GM12878 (cell line): ENCODE data around the gene TEX22. TPM values are rescaled to one million over a fixed set of nuclear protein-coding genes. Genes with fewer than 3 reads are reported as not detected.

ENCODE experiments used
- ATAC-seq: fragments of 200-7000 bp; cut with Tn5 transposase; 3 replicates; pipeline ENCODE4 v1.9.1; 2020; ENCODE audit warnings: mild to moderate bottlenecking, moderate library complexity
- BruUV-seq: library from RNA; stranded (reverse); fragments of 400-500 nt; replicated peaks from 2 replicates; lab custom pipeline; 2021; lab: Mats Ljungman, UMichigan
- CTCF ChIA-PET: fragments of 300-600 bp; sonication (Branson Sonifier 250); formaldehyde crosslinking; extraction: SDS; loops from one replicate; lab custom pipeline; 2021; ENCODE audit warnings: inconsistent platforms; lab: Yijun Ruan, JAX
- POLR2A ChIA-PET: fragments of 350-600 bp; formaldehyde crosslinking; extraction: SDS; loops from one replicate; lab custom pipeline; 2021; ENCODE audit warnings: inconsistent platforms; lab: Charles Lee
- RAD21 ChIA-PET: fragments of 300-600 bp; sonication (Branson Sonifier 250); formaldehyde crosslinking; loops from one replicate; lab custom pipeline; 2023; ENCODE audit warnings: antibody characterized with exemption; ENCODE audit not compliant: unreplicated experiment; lab: Charles Lee
- SMC1A ChIA-PET: fragments of 300-600 bp; sonication (Branson Sonifier 250); formaldehyde crosslinking; loops from one replicate; lab custom pipeline; 2023; ENCODE audit not compliant: unreplicated experiment, uncharacterized antibody; lab: Charles Lee
- DNase-seq: peaks from one replicate; pipeline ENCODE4 v3.0.0-alpha.2; 2011; ENCODE audit warnings: low read depth, low spot score
- FAIRE-seq: peaks from 3 replicates; lab custom pipeline; 2011; peaks lifted over from hg19 to GRCh38; lab: Jason Lieb, UNC
- H2AFZ ChIP-seq: 2 replicates; pipeline ENCODE4 v1.6.0; 2011; ENCODE audit warnings: low read depth, low read length, control low read depth; ENCODE audit not compliant: control insufficient read depth
- H3K27ac ChIP-seq: 2 replicates; pipeline ENCODE4 v1.5.1; 2011; ENCODE audit warnings: control low read depth; ENCODE audit not compliant: control insufficient read depth, insufficient read depth
- H3K27me3 ChIP-seq, 2 experiments: replicated peaks in 1 of 2; 2 replicates each; pipeline versions ENCODE4 v1.6.0 to v1.6.1; 2011; ENCODE audit warnings: low read length in 1 of 2; ENCODE audit not compliant: control insufficient read depth in 2 of 2, insufficient read depth in 2 of 2
- H3K36me3 ChIP-seq, 2 experiments: 2 replicates each; pipeline ENCODE4 v1.5.1; 2011; ENCODE audit warnings: low read length in 1 of 2; ENCODE audit not compliant: control insufficient read depth in 2 of 2, insufficient read depth in 2 of 2
- H3K4me1 ChIP-seq: 2 replicates; pipeline ENCODE4 v1.6.1; 2011; ENCODE audit warnings: mild to moderate bottlenecking, low read length, moderate library complexity, mixed read lengths; ENCODE audit not compliant: control insufficient read depth, insufficient read depth
- H3K4me2 ChIP-seq: 2 replicates; pipeline ENCODE4 v1.6.0; 2011; ENCODE audit warnings: control low read depth; ENCODE audit not compliant: control insufficient read depth, insufficient read depth
- H3K4me3 ChIP-seq: fragments of 200-600 bp; sonication (generic); 2 replicates; pipeline ENCODE4 v1.5.1; 2016
- H3K79me2 ChIP-seq: 2 replicates; pipeline ENCODE4 v1.6.0; 2011; ENCODE audit warnings: low read length; ENCODE audit not compliant: control insufficient read depth, insufficient read depth
- H3K9ac ChIP-seq: 2 replicates; pipeline ENCODE4 v1.8.0; 2011; ENCODE audit warnings: low read length, control low read depth, mixed read lengths; ENCODE audit not compliant: control insufficient read depth, insufficient read depth
- H3K9me3 ChIP-seq: replicated peaks from 3 replicates; pipeline ENCODE4 v1.5.1; 2011; ENCODE audit warnings: mild to moderate bottlenecking, low read length; ENCODE audit not compliant: control insufficient read depth, insufficient read depth
- H4K20me1 ChIP-seq: 2 replicates; pipeline ENCODE4 v1.6.0; 2011; ENCODE audit not compliant: control insufficient read depth, insufficient read depth
- CBX5 ChIP-seq: sonication (generic); IDR thresholded peaks from 2 replicates; pipeline ENCODE4 v1.6.1; 2016; ENCODE audit warnings: low read depth, moderate library complexity, mild to moderate bottlenecking, inconsistent platforms
- JUNB ChIP-seq: IDR thresholded peaks from 2 replicates; pipeline ENCODE4 v1.6.1; 2016; ENCODE audit warnings: antibody characterized with exemption, mild to moderate bottlenecking
- RFX5 ChIP-seq: IDR thresholded peaks from 2 replicates; pipeline ENCODE4 v1.6.1; 2011; ENCODE audit warnings: low read depth, low read length, improper control_type of control experiment
- TAF1 ChIP-seq: IDR thresholded peaks from 2 replicates; pipeline ENCODE4 v1.6.1; 2011; ENCODE audit warnings: mild to moderate bottlenecking, low read depth, low read length, borderline replicate concordance
- WGBS: methylation state at CpG from one replicate; pipeline ENCODE4 v1.1.6; 2016; ENCODE audit warnings: low lambda C conversion rate; ENCODE audit not compliant: insufficient replicate concordance, insufficient coverage; ENCODE audit errors: missing lambda C conversion rate; 5-methylcytosine and 5-hydroxymethylcytosine counted together
- in situ Hi-C: fragments of 300-500 bp; cut with MboI; formaldehyde crosslinking; loops from 9 replicates; pipeline ENCODE4 v1.14.3; 2018; ENCODE audit warnings: mixed read lengths
- intact Hi-C: fragments of 100-400 bp; cut with micrococcal nuclease; formaldehyde crosslinking; loops from one replicate; pipeline ENCODE4 v1.14.2; 2022; ENCODE audit not compliant: unreplicated experiment
- polyA plus RNA-seq, 11 experiments: library from polyadenylated mRNA; depleted of rRNA in 4 of 11; unstranded in 6 of 11; stranded (reverse) in 5 of 11; fragments of >200 nt; fragmentation: Nextera tagmentation in 4 of 11; fragmentation: Illumina TruSeq in 1 of 11; extraction: Ambion mirVana in 4 of 11; extraction: Trizol in 1 of 11; gene quantifications; 1 replicate in 1 of 11; 2 replicates in 10 of 11; pipeline versions ENCODE4 v1.2.1 to v1.2.3, GENCODE V29; 2011 to 2016; ENCODE audit warnings: inconsistent platforms in 2 of 11, missing spikeins in 2 of 11, low read depth in 1 of 11
- total RNA-seq, 4 experiments: library from RNA; depleted of rRNA in 3 of 4; stranded (reverse); fragments of >200 nt in 3 of 4; fragmentation: Illumina TruSeq in 1 of 4; extraction: Trizol in 1 of 4; gene quantifications; 2 replicates each; pipeline versions ENCODE4 v1.2.1 to v1.2.3, GENCODE V29; 2013 to 2021
- TF ChIP-seq, protein P1 (sequence below): fragments of 450-650 bp; conservative IDR thresholded peaks from 2 replicates; pipeline ENCODE4 v1.6.1; 2017; ENCODE audit warnings: mild to moderate bottlenecking, moderate library complexity
- TF ChIP-seq, protein P2 (sequence below): IDR thresholded peaks from 2 replicates; pipeline ENCODE4 v1.6.1; 2011; ENCODE audit warnings: mild to moderate bottlenecking, low read depth, low read length, moderate library complexity; ENCODE audit not compliant: insufficient replicate concordance

The TEX22 gene
- total and polyA plus RNA-seq, 10 of the 15 experiments (the other 5 are each of a cell fraction or from before 2014, with no cell fraction given): 0.02 to 4.0 (median 0.63) TPM; not detected in 1

DNA sequence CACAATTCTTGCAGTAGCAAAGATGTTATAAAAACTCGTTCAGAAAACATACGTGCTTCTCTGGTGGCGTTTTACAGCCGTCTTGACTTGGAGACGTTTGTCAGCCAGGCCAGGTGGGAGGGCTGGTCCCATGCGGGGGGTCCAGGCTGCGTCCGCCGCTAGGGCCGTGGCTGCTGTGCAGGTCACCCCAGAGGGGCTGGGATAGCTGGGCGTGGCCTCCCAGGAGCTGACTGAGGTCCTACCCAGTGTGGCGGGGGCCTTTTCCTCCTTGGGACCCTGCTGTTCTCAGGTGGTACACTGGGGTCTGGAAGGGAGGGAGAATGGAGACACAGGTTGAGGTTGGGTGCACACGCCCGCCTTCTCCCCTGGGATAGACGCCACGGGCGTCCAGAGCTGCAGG lies 46.5 kb downstream of the TEX22 start:
- 86% methylated on average over 17 of the region's 17 CpGs for WGBS
- ATAC-seq (no peak), FAIRE-seq (no peak), DNase-seq (no peak)
- CTCF ChIA-PET: interaction anchor here (1.0 kb wide), 1 partner anchor 45 kb away, joined by 3 read pairs; no protein-coding TSS in a partner anchor
- Histone ChIP-seq H3K27ac (no peak overlapping the region), H2AFZ (no peak overlapping the region), H4K20me1 (no peaks in the 10 kb centered on the region), H3K9ac (no peak overlapping the region), H3K27me3 (no peaks in the 10 kb centered on the region), H3K79me2 (no peaks in the 10 kb centered on the region), H3K4me3 (no peak overlapping the region), H3K9me3 (no peaks in the 10 kb centered on the region), H3K4me1 (no peaks in the 10 kb centered on the region), H3K4me2 (no peak overlapping the region), H3K36me3 (peaks cover 0 to 14% of the 10 kb centered on the region in 2 experiments; a peak in 3 of 4 replicates)
- intact Hi-C loops: no loop called here
- TF ChIP-seq TAF1 (no peak), CBX5 (no peak), JUNB (no peak), RFX5 (no peak)
- TF ChIP-seq, protein P1, sequence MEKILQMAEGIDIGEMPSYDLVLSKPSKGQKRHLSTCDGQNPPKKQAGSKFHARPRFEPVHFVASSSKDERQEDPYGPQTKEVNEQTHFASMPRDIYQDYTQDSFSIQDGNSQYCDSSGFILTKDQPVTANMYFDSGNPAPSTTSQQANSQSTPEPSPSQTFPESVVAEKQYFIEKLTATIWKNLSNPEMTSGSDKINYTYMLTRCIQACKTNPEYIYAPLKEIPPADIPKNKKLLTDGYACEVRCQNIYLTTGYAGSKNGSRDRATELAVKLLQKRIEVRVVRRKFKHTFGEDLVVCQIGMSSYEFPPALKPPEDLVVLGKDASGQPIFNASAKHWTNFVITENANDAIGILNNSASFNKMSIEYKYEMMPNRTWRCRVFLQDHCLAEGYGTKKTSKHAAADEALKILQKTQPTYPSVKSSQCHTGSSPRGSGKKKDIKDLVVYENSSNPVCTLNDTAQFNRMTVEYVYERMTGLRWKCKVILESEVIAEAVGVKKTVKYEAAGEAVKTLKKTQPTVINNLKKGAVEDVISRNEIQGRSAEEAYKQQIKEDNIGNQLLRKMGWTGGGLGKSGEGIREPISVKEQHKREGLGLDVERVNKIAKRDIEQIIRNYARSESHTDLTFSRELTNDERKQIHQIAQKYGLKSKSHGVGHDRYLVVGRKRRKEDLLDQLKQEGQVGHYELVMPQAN: no peak
- TF ChIP-seq, protein P2, sequence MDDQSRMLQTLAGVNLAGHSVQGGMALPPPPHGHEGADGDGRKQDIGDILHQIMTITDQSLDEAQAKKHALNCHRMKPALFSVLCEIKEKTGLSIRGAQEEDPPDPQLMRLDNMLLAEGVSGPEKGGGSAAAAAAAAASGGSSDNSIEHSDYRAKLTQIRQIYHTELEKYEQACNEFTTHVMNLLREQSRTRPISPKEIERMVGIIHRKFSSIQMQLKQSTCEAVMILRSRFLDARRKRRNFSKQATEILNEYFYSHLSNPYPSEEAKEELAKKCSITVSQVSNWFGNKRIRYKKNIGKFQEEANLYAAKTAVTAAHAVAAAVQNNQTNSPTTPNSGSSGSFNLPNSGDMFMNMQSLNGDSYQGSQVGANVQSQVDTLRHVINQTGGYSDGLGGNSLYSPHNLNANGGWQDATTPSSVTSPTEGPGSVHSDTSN: no peak
- in situ Hi-C loops: no loop called here
- POLR2A ChIA-PET: no interaction called here
- SMC1A ChIA-PET: no interaction called here
- RAD21 ChIA-PET: no interaction called here
- no TSS peak for BruUV-seq
